HUES64 (cell line): Measurements from ENCODE around the gene TAP2.
A peak's percentile ranks its signal among the peaks of the same experiment; 100 is the strongest.

ENCODE experiments used
- H3K27ac ChIP-seq: 2 replicates; pipeline ENCODE4 v1.7.0; 2013; ENCODE audit warnings: low read depth, low read length, inconsistent platforms
- H3K27me3 ChIP-seq: 2 replicates; pipeline ENCODE4 v1.6.1; 2013; ENCODE audit warnings: mild to moderate bottlenecking, low read length; ENCODE audit not compliant: insufficient read depth
- H3K36me3 ChIP-seq: 2 replicates; pipeline ENCODE4 v1.6.1; 2013; ENCODE audit warnings: mild to moderate bottlenecking, low read length; ENCODE audit not compliant: insufficient read depth
- H3K4me1 ChIP-seq: 2 replicates; pipeline ENCODE4 v1.6.1; 2013; ENCODE audit warnings: mild to moderate bottlenecking, low read length, moderate library complexity; ENCODE audit not compliant: insufficient read depth
- H3K4me3 ChIP-seq: 2 replicates; pipeline ENCODE4 v1.5.1; 2013; ENCODE audit warnings: mild to moderate bottlenecking, low read length, moderate library complexity
- H3K9ac ChIP-seq: 2 replicates; pipeline ENCODE4 v1.6.1; 2013; ENCODE audit warnings: mild to moderate bottlenecking, low read depth, low read length
- H3K9me3 ChIP-seq: 2 replicates; pipeline ENCODE4 v1.6.1; 2013; ENCODE audit warnings: low read depth, low read length; ENCODE audit not compliant: insufficient read depth
- WGBS: fragments of 150-250, 120-280 bp; methylation state at CpG from one replicate; pipeline ENCODE4 v1.1.7; 2013; ENCODE audit warnings: missing lambda C conversion rate; 5-methylcytosine and 5-hydroxymethylcytosine counted together

The TAP2 gene

DNA sequence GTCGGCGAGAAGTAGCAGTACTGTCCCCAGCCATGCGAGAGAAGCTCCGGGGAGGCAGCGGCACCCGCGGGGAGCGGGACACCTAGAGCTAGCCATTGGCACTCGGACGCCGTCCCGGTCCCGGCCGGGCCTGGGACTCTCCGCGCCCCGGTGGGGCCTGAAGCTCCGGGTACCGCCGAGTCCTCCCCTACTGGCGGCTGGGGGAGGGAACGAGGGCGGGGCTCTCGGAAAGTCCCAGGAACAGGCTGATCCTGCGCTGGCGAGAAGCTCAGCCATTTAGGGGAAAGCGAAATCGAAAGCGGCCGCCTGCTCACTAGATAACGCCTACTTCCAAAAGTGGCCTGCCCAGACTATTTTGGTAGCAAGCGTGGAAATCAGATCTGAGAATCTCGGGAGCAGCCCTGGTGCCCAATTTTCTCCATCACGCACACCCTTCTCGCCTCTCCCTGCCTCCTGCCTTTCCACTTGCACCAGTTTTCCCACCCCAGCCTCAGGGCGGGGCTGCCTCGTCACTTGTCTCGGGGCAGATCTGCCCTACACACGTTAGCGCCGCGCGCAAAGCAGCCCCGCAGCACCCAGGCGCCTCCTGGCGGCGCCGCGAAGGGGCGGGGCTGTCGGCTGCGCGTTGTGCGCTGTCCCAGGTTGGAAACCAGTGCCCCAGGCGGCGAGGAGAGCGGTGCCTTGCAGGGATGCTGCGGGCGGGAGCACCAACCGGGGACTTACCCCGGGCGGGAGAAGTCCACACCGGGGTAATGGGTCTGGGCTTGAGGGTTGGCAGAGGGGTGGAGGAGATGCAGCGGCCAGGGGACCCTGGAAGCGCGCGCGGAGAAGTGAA is 15.2 kb upstream of the TAP2 start, which contains the start of the genes PSMB9 and TAP1:
Gene PSMB9 (plus strand): TSS at position 652 of the 835 bp plus-strand sequence. CDS start 38 bp downstream, at position 690.
Gene TAP1 (minus strand): TSS at position 164 of the 835 bp plus-strand sequence. CDS start 68 bp downstream, at position 96.
- Histone ChIP-seq H3K36me3 (no peaks in the 10 kb centered on the region), H3K9me3 (no peaks in the 10 kb centered on the region), H3K27ac (no peak within 1 kb of the TSS), H3K4me1 (no peaks in the 10 kb centered on the region), H3K9ac (peak within 1 kb of the TSS; percentile 27; the same call in 1 of the 2 replicates), H3K4me3 (peak within 1 kb of the TSS; percentile 80), H3K27me3 (peaks cover 82% of the 10 kb centered on the region)
- WGBS = under 1% methylated on average over 68 of the region's 68 CpGs

DNA sequence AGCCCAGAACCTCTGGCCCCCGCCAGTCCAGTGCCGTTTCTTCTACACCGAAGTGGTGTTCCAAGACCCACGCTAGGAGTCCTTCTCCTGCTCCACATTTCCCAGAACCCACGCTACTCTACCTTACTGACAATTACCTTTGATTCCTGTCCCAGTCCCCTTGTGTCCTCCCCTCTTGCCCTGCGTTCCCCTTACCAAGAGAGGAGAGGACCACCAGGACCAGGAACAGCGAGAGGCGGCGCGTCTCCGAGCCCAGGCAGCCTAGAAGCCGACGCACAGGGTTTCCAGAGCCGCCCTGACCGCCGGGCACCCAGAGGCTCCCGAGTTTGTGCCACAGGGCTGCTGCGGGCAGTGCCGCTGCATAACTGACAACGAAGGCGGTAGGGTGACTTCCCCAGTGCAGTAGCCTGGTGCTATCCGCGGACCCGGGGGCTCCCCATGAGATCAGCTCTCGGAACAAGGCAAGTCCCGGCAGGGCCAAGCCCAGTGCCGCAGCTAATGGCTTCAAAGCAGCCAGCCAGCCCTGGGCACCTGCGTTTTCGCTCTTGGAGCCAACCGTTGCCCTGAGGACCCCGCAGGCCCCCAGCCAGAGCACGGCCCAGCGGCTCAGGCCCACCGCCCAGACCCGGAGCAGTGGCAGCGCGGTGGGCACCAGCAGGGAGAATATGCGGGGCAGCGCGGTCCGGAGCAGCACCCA is 14.5 kb upstream of the TAP2 start:
- peaks cover 82% of the 10 kb centered on the region for H3K27me3 ChIP-seq
- H3K36me3 ChIP-seq = no peaks in the 10 kb centered on the region
- no peaks in the 10 kb centered on the region for H3K9me3 ChIP-seq
- WGBS = 3% methylated on average over 41 of the region's 41 CpGs
- peak overlapping the region; percentile 80 for H3K4me3 ChIP-seq
- no peak overlapping the region for H3K27ac ChIP-seq
- H3K4me1 ChIP-seq = no peaks in the 10 kb centered on the region
- peak overlapping the region; percentile 27; the same call in 1 of the 2 replicates for H3K9ac ChIP-seq

DNA sequence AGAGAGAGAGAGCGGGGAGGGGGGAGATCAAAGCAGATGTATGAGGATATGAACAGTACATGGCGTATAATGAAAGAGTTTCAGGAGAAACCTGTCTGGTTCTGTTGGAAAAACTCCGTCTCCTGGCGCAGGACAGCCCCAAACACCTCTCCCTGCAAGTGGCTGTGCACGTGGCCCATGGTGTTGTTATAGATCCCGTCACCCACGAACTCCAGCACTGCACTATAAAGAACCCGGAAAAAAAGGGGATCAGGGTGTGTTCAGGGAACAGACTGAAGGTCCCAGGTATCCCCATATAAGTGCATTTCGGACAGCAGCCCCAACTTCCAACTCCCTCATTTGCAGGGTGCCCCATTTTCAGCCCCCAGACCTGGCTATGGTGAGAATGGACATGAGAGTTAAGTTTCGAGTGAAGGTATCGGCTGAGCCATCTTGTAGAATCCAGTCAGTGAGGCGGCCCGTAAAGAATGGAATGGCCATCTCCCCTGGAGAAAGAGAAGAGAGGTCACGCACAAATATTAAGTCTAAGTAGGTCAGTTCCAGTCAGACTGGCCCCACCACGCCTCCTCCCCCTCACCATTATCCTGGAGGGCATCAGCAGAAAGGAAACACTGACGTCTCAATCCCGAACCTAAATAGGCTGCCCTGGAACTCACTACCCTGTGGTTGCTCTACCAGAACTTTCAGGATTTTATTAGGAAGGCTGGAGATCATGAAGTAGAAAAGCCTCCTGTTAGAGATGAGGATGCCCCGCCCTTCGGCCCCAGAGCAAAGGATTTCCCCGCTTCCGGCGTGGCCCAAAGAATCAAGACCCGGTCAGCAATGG is 13.7 kb upstream of the TAP2 start:
- no peaks in the 10 kb centered on the region for H3K36me3 ChIP-seq
- peaks cover 75% of the 10 kb centered on the region for H3K27me3 ChIP-seq
- WGBS = 66% methylated on average over 22 of the region's 23 CpGs
- no peak overlapping the region for H3K9ac ChIP-seq
- no peak overlapping the region for H3K27ac ChIP-seq
- H3K9me3 ChIP-seq = no peaks in the 10 kb centered on the region
- H3K4me3 ChIP-seq = peak overlapping the region; percentile 80
- H3K4me1 ChIP-seq = no peaks in the 10 kb centered on the region

DNA sequence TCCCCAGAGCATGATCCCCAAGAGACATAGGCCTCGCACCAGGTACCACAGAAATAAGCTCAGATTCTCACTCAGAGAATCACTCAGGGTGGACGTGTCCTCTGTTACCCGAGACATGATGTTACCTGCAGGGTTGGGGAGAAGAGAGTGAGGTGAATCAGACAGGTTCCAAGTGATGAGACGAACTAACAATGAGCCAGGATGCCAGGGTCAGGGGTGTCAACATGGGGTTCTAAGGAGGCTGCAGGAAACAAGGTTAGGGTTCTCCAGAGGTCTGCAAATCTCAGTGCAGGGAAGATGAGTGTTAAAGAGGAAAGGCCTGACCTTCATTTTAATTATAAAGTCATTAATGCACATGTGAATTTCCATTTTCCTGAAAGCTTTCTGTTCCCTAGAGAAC is 12.5 kb upstream of the TAP2 start:
- no peak overlapping the region for H3K9ac ChIP-seq
- H3K36me3 ChIP-seq = no peaks in the 10 kb centered on the region
- no peaks in the 10 kb centered on the region for H3K9me3 ChIP-seq
- no peak overlapping the region for H3K27ac ChIP-seq
- H3K4me1 ChIP-seq = no peaks in the 10 kb centered on the region
- H3K27me3 ChIP-seq = peaks cover 66% of the 10 kb centered on the region
- no peak overlapping the region for H3K4me3 ChIP-seq
- 90% methylated on average over 4 of the region's 4 CpGs for WGBS

DNA sequence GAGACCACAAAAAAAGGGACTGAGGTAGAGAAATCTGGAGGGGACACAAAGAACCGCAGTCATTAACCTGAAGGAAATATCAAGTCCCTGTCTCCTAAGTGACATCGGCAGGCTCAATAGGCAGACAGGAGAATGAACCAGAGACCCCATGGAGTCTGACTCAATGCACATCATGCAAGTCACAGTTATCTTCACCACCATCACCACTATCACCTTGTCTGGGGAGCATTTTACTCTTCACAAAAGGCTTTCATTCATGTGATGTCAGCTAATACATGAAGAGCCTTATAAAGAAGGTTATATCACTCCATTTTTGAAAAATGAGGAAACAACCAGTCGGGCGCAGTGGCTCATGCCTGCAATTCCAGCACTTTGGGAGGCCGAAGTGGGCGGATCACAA is 10.6 kb upstream of the TAP2 start:
- Histone ChIP-seq H3K9ac (no peak overlapping the region), H3K27ac (no peak overlapping the region), H3K4me1 (no peaks in the 10 kb centered on the region), H3K9me3 (no peaks in the 10 kb centered on the region), H3K4me3 (no peak overlapping the region), H3K36me3 (no peaks in the 10 kb centered on the region), H3K27me3 (peaks cover 62% of the 10 kb centered on the region)
- WGBS = 91% methylated on average over 6 of the region's 6 CpGs

DNA sequence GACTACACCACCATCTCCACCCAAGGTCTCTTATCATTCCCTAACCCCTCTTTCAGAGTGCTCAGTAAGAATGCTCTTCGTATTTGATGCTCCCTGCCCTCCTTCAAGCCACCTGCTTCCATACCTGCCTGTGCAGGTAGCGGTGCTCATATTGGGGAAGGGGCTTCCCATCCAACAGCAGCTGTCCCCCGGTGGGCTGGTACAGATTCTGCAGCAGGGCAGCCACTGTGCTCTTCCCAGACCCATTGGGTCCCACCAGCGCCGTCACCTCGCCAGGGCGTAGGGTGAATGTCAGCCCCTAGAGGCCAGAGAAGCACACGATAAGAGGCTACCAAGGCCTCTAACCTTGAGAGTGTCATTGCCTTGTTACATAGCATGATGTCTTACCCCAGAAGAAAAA is 9.3 kb upstream of the TAP2 start:
- 86% methylated on average over 8 of the region's 8 CpGs for WGBS
- Histone ChIP-seq H3K4me1 (peaks cover 3% of the 10 kb centered on the region; the same call in 1 of the 2 replicates), H3K36me3 (no peaks in the 10 kb centered on the region), H3K27me3 (peaks cover 63% of the 10 kb centered on the region), H3K27ac (no peak overlapping the region), H3K9ac (no peak overlapping the region), H3K9me3 (no peaks in the 10 kb centered on the region), H3K4me3 (no peak overlapping the region)

DNA sequence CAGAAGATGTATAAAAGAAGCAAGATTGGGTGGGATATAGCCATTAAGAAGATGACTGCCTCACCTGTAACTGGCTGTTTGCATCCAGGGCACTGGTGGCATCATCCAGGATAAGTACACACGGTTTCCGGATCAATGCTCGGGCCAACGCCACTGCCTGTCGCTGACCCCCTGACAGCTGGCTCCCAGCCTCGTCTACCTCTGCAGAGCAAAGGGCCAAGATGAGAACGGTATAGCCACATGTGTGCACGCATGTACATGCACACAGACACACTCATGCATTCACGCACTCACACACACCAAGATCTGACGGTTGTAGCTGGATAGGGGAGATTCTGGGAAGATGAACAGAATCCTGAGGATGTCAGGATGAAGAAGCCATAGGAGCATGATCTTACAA is 8.5 kb upstream of the TAP2 start:
- WGBS = 90% methylated on average over 9 of the region's 10 CpGs
- Histone ChIP-seq H3K4me1 (peaks cover 3% of the 10 kb centered on the region; the same call in 1 of the 2 replicates), H3K36me3 (no peaks in the 10 kb centered on the region), H3K27me3 (peaks cover 63% of the 10 kb centered on the region), H3K4me3 (no peak overlapping the region), H3K9ac (no peak overlapping the region), H3K27ac (no peak overlapping the region), H3K9me3 (no peaks in the 10 kb centered on the region)

DNA sequence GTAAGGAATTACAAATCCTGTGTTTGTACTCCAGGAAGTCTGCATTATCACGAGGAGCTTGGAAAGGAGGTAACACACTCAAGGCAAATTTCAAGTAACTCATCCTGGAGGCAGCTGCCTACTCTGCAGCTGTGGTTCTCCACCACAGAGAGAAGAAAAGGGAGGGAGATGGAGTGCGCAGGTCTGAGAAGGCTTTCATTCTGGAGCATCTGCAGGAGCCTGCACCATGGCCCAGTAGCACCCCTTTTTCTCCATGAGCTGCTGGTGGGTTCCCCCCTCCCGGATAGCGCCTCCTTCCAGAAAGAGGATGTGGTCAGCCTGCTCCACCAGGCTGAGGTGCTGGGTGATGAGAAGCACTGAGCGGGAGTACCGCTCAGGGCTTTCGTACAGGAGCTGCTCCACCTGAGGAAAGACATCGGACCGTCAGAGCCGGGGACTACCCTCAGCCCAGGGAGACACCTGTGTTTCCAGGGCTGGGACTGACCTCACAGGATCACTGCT is 6.9 kb upstream of the TAP2 start:
- Histone ChIP-seq H3K9ac (no peak overlapping the region), H3K4me3 (no peak overlapping the region), H3K27me3 (peaks cover 54% of the 10 kb centered on the region)

DNA sequence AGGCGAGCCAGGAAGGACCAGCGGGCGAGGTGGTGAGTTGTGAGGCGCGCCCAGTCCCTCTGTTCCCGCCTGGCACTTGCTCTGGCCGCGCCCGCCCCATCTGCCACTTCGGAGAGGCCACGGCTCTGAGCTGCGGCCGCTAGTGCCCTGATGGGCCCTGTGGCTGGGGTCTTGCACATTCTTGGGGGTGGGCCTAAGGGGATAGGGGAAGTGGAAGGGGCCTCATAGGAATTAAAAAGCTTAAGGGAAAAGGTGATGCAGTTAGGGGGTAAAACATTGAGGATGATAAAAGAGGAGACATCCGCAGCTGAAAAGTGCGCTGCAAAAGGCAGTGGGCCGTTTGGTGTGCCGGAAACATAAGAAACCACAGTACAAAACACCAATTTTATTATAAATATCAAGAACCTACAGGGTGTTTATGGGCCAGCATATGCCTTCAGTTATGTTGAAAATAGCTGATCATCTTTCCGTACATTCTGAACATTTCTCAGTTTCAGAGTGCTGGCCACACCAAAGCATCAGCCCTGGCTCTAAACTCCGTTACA is 6.4 kb upstream of the TAP2 start:
- Histone ChIP-seq H3K36me3 (no peaks in the 10 kb centered on the region), H3K4me1 (peaks cover 3% of the 10 kb centered on the region; the same call in 1 of the 2 replicates), H3K27ac (no peak overlapping the region), H3K9ac (no peak overlapping the region), H3K9me3 (no peaks in the 10 kb centered on the region), H3K27me3 (peaks cover 54% of the 10 kb centered on the region), H3K4me3 (peak overlapping the region; percentile 79)
- 31% methylated on average over 19 of the region's 19 CpGs for WGBS

More for the DNA sequence above, 6.9 kb upstream of the TAP2 start:
- 92% methylated on average over 10 of the region's 10 CpGs for WGBS
- no peaks in the 10 kb centered on the region for H3K9me3 ChIP-seq
- no peak overlapping the region for H3K27ac ChIP-seq
- H3K4me1 ChIP-seq = peaks cover 3% of the 10 kb centered on the region; the same call in 1 of the 2 replicates
- H3K36me3 ChIP-seq = no peaks in the 10 kb centered on the region

DNA sequence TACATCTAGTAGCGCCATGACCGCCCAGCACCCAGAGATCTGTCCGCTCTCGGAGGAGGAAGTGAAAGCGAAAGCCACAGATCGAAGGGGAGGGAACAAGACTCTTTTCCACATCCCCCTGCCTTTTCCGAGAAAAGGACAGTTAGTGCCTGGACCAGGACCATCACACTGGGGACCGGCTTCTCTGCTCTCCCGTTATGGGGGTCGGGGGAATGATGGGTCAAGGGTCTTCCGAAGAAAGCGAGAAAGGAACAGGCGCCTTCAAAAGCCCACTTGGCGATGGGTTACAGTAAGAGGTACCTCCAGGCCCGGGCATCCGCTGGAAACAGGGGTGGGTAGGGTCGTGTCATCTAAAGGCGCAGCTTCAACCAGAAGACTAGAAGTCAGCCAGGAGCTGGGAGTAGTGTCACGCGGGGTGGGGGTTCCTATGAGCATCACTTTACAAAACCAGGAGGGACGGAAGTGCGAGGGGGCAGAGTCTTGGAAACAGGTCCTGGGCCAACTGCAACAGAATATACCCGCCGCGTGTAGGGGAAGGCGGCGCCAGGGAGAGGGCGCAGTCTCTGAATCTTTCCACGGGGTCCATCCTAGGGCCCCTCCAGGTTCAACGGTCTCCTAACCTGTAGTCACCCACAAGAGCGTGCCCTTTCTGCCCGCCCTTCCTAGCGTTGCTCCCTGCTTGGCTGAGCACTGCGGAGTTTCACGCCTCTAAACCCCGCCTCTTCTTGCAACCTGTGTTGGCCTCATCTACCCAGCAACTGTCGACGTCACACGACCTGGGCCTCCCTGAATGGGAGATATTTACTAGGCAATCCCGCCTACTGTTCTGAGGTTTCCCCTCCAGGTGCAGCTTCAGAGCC is 5.7 kb upstream of the TAP2 start, which contains the start of gene PSMB8:
Gene PSMB8 (minus strand): TSS at position 69 of the 860 bp plus-strand sequence. CDS start 51 bp downstream, at position 18.
- H3K36me3 ChIP-seq = no peaks in the 10 kb centered on the region
- peaks cover 3% of the 10 kb centered on the region; the same call in 1 of the 2 replicates for H3K4me1 ChIP-seq
- WGBS = under 1% methylated on average over 40 of the region's 40 CpGs
- peak within 1 kb of the TSS; percentile 79 for H3K4me3 ChIP-seq
- H3K27me3 ChIP-seq = peaks cover 52% of the 10 kb centered on the region
- H3K9ac ChIP-seq = peak within 1 kb of the TSS; percentile 62
- H3K27ac ChIP-seq = no peak within 1 kb of the TSS
- H3K9me3 ChIP-seq = no peaks in the 10 kb centered on the region
